Activated T-cell treated with anti-CD3 and anti-CD28 coated beads, Interleukin-2, amount 50 U/mL, for 24 hours (primary cell): ENCODE data around the gene MAPKAP1.
A peak's percentile ranks its signal among the peaks of the same experiment; 100 is the strongest.

Source experiments
- DNase-seq: peaks from one replicate; pipeline ENCODE4 v3.0.0-alpha.2; 2020
- H3K27ac Mint-ChIP-seq: 2 replicates; pipeline ENCODE4 v1.8.0; 2020; ENCODE audit warnings: mild to moderate bottlenecking, mixed read lengths
- H3K27me3 Mint-ChIP-seq: 2 replicates; pipeline ENCODE4 v1.8.0; 2020; ENCODE audit warnings: mixed read lengths
- H3K36me3 Mint-ChIP-seq: 2 replicates; pipeline ENCODE4 v1.8.0; 2020; ENCODE audit warnings: low read depth, mixed read lengths
- H3K4me1 Mint-ChIP-seq: 2 replicates; pipeline ENCODE4 v1.8.0; 2020; ENCODE audit warnings: low read depth, mixed read lengths
- H3K4me3 Mint-ChIP-seq: 2 replicates; pipeline ENCODE4 v1.8.0; 2020; ENCODE audit warnings: mild to moderate bottlenecking, moderate library complexity, mixed read lengths
- H3K9me3 Mint-ChIP-seq: 2 replicates; pipeline ENCODE4 v1.8.0; 2020; ENCODE audit warnings: mixed read lengths

The MAPKAP1 gene

GRCh38 chr9:125745682-125746016, 38.6 kb upstream of the MAPKAP1 start:
- Mint-ChIP-seq H3K36me3 (peaks cover 14% of the 10 kb centered on the region), H3K4me3 (peak overlapping the region; percentile 84), H3K27me3 (peaks cover 5% of the 10 kb centered on the region), H3K4me1 (peaks cover 31% of the 10 kb centered on the region), H3K9me3 (no peaks in the 10 kb centered on the region), H3K27ac (peak overlapping the region; percentile 97)
- DNase-seq, result no peak

- DNase-seq, result no peak
- peaks cover 26% of the 10 kb centered on the region for H3K4me1 Mint-ChIP-seq
These were observed 38.0 kb upstream of the MAPKAP1 start for GRCh38 chr9:125745018-125745417.

GRCh38 chr9:125744616-125745015, 37.6 kb upstream of the MAPKAP1 start:
- Mint-ChIP-seq H3K9me3 (no peaks in the 10 kb centered on the region), H3K36me3 (peaks cover 9% of the 10 kb centered on the region), H3K4me1 (peaks cover 24% of the 10 kb centered on the region), H3K27ac (no peak overlapping the region), H3K4me3 (no peak overlapping the region), H3K27me3 (peaks cover 5% of the 10 kb centered on the region)
- no peak for DNase-seq

More at GRCh38 chr9:125745018-125745417, 38.0 kb upstream of the MAPKAP1 start:
- Mint-ChIP-seq H3K36me3 (peaks cover 9% of the 10 kb centered on the region), H3K27me3 (peaks cover 5% of the 10 kb centered on the region), H3K27ac (no peak overlapping the region), H3K9me3 (no peaks in the 10 kb centered on the region), H3K4me3 (no peak overlapping the region)

- H3K36me3 Mint-ChIP-seq, result peaks cover 5% of the 10 kb centered on the region
- DNase-seq, result no peak
- no peak overlapping the region for H3K27ac Mint-ChIP-seq
- peaks cover 5% of the 10 kb centered on the region for H3K27me3 Mint-ChIP-seq
- H3K9me3 Mint-ChIP-seq, result no peaks in the 10 kb centered on the region
- peaks cover 18% of the 10 kb centered on the region for H3K4me1 Mint-ChIP-seq
- no peak overlapping the region for H3K4me3 Mint-ChIP-seq
These were observed 36.8 kb upstream of the MAPKAP1 start for GRCh38 chr9:125743682-125744428.

- H3K36me3 Mint-ChIP-seq, result no peaks in the 10 kb centered on the region
- H3K27me3 Mint-ChIP-seq, result peaks cover 5% of the 10 kb centered on the region
- no peak overlapping the region for H3K4me3 Mint-ChIP-seq
- DNase-seq, result no peak
- peaks cover 12% of the 10 kb centered on the region for H3K4me1 Mint-ChIP-seq
- no peak overlapping the region for H3K27ac Mint-ChIP-seq
- no peaks in the 10 kb centered on the region for H3K9me3 Mint-ChIP-seq
These were observed 35.6 kb upstream of the MAPKAP1 start for GRCh38 chr9:125742657-125743056.

- no peak overlapping the region for H3K4me3 Mint-ChIP-seq
- H3K27ac Mint-ChIP-seq, result no peak overlapping the region
- H3K36me3 Mint-ChIP-seq, result no peaks in the 10 kb centered on the region
- H3K4me1 Mint-ChIP-seq, result no peaks in the 10 kb centered on the region
- peaks cover 2% of the 10 kb centered on the region for H3K27me3 Mint-ChIP-seq
- DNase-seq, result no peak
- H3K9me3 Mint-ChIP-seq, result no peaks in the 10 kb centered on the region
These were observed 32.4 kb upstream of the MAPKAP1 start for GRCh38 chr9:125739436-125739835.

GRCh38 chr9:125732562-125732961, 25.6 kb upstream of the MAPKAP1 start:
- Mint-ChIP-seq H3K36me3 (no peaks in the 10 kb centered on the region), H3K27me3 (peaks cover 2% of the 10 kb centered on the region), H3K9me3 (no peaks in the 10 kb centered on the region), H3K4me3 (no peak overlapping the region), H3K4me1 (no peaks in the 10 kb centered on the region), H3K27ac (no peak overlapping the region)
- no peak for DNase-seq

GRCh38 chr9:125730168-125730567, 23.2 kb upstream of the MAPKAP1 start:
- no peaks in the 10 kb centered on the region for H3K27me3 Mint-ChIP-seq
- no peak overlapping the region for H3K27ac Mint-ChIP-seq
- H3K4me1 Mint-ChIP-seq, result no peaks in the 10 kb centered on the region
- no peak for DNase-seq
- H3K9me3 Mint-ChIP-seq, result no peaks in the 10 kb centered on the region
- H3K36me3 Mint-ChIP-seq, result no peaks in the 10 kb centered on the region
- no peak overlapping the region for H3K4me3 Mint-ChIP-seq

GRCh38 chr9:125726456-125727132, 19.6 kb upstream of the MAPKAP1 start:
- Mint-ChIP-seq H3K4me3 (no peak overlapping the region), H3K9me3 (no peaks in the 10 kb centered on the region), H3K27me3 (no peaks in the 10 kb centered on the region), H3K4me1 (no peaks in the 10 kb centered on the region), H3K36me3 (no peaks in the 10 kb centered on the region), H3K27ac (no peak overlapping the region)
- DNase-seq, result no peak

- peak overlapping the region; percentile 87 for H3K4me3 Mint-ChIP-seq
- H3K9me3 Mint-ChIP-seq, result no peaks in the 10 kb centered on the region
- H3K27me3 Mint-ChIP-seq, result no peaks in the 10 kb centered on the region
- no peak for DNase-seq
- peaks cover 43% of the 10 kb centered on the region for H3K4me1 Mint-ChIP-seq
- peaks cover 29% of the 10 kb centered on the region for H3K36me3 Mint-ChIP-seq
- H3K27ac Mint-ChIP-seq, result peak overlapping the region; percentile 92
These were observed 430 bp upstream of the MAPKAP1 start for GRCh38 chr9:125707472-125707804.

GRCh38 chr9:125705893-125706292, 1.1 kb downstream of the MAPKAP1 start:
- no peaks in the 10 kb centered on the region for H3K9me3 Mint-ChIP-seq

GRCh38 chr9:125703662-125704061, 3.3 kb downstream of the MAPKAP1 start:
- Mint-ChIP-seq H3K36me3 (peaks cover 40% of the 10 kb centered on the region), H3K9me3 (no peaks in the 10 kb centered on the region), H3K4me1 (peaks cover 77% of the 10 kb centered on the region), H3K27me3 (no peaks in the 10 kb centered on the region), H3K27ac (peak overlapping the region; percentile 47), H3K4me3 (no peak overlapping the region)
- no peak for DNase-seq

More at GRCh38 chr9:125705893-125706292, 1.1 kb downstream of the MAPKAP1 start:
- no peak for DNase-seq
- H3K4me1 Mint-ChIP-seq, result peaks cover 56% of the 10 kb centered on the region
- H3K4me3 Mint-ChIP-seq, result peak overlapping the region; percentile 87
- H3K27ac Mint-ChIP-seq, result peak overlapping the region; percentile 92
- H3K36me3 Mint-ChIP-seq, result peaks cover 34% of the 10 kb centered on the region
- no peaks in the 10 kb centered on the region for H3K27me3 Mint-ChIP-seq

GRCh38 chr9:125701351-125701750, 5.7 kb downstream of the MAPKAP1 start:
- H3K27me3 Mint-ChIP-seq, result no peaks in the 10 kb centered on the region
- H3K36me3 Mint-ChIP-seq, result peaks cover 44% of the 10 kb centered on the region
- DNase-seq, result no peak
- H3K4me1 Mint-ChIP-seq, result peaks cover 83% of the 10 kb centered on the region
- H3K4me3 Mint-ChIP-seq, result peak overlapping the region; percentile 41
- H3K9me3 Mint-ChIP-seq, result no peaks in the 10 kb centered on the region
- H3K27ac Mint-ChIP-seq, result peak overlapping the region; percentile 90

- H3K9me3 Mint-ChIP-seq, result no peaks in the 10 kb centered on the region
- H3K4me1 Mint-ChIP-seq, result peaks cover 78% of the 10 kb centered on the region
- H3K36me3 Mint-ChIP-seq, result peaks cover 46% of the 10 kb centered on the region
- no peaks in the 10 kb centered on the region for H3K27me3 Mint-ChIP-seq
- H3K4me3 Mint-ChIP-seq, result peak overlapping the region; percentile 41
- DNase-seq, result peak; percentile 37
- peak overlapping the region; percentile 90 for H3K27ac Mint-ChIP-seq
These were observed 6.2 kb downstream of the MAPKAP1 start for GRCh38 chr9:125700791-125701190.

- peaks cover 69% of the 10 kb centered on the region for H3K4me1 Mint-ChIP-seq
- no peak overlapping the region for H3K4me3 Mint-ChIP-seq
- peaks cover 43% of the 10 kb centered on the region for H3K36me3 Mint-ChIP-seq
- no peaks in the 10 kb centered on the region for H3K9me3 Mint-ChIP-seq
- no peak for DNase-seq
- no peaks in the 10 kb centered on the region for H3K27me3 Mint-ChIP-seq
- no peak overlapping the region for H3K27ac Mint-ChIP-seq
These were observed 7.1 kb downstream of the MAPKAP1 start for GRCh38 chr9:125699870-125700269.
